ENCODE results near the gene MZB1. TPM values are rescaled to one million over a fixed set of nuclear protein-coding genes. Genes with fewer than 3 reads are reported as not detected.
"Not testable (repeated sequence)": the region's sequence is repeated elsewhere in the genome, so short reads cannot be mapped to it uniquely, and the experiment has no call there.

The MZB1 gene
- polyA plus RNA-seq, 1 donor: 1.3 TPM

DNA sequence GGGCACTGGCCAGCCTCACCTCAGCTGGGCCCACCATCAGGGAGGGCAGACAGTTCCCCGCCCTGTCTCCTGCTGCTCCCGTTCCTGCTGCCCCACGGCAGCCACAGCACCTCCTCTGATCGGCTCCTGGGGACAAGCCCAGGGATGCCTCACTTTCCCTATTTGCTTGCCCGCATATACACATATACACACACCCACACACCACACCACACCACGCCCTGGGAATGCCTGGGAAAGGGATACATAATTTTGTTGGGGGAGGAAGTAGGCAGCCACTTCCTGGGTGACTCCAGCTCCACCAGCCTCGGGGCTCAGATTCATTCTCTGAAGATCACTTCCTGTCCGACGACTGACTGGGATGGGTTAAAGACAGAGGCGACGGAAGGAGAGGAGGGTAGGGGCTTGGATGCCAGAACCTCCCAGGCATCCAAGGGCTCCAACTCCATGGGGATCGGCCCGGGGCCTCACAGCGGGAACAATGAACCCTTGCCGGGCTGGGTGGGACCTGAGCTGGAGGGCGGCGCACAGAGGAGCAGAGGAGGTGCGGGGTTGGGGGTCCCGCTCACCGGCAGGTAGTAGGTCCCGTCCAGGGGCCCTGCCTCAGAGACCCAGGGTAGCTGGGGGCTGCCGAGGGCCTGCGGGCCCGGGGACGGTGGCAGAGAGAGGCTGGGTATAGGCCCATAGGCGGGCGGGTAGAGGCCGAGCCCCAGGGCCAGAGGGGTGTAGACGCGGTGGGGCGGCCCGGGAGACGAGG is 2.0 kb upstream of the MZB1 start:
- DNase-seq: no peak
- Histone ChIP-seq H3K27ac (ENCODE audit: low read length) (no peak overlapping the region), H3K9me3 (ENCODE audit: control insufficient read depth, low read depth, low read length) (peaks cover 6% of the 10 kb centered on the region), H3K27me3 (ENCODE audit: control insufficient read depth, insufficient read depth, low read length) (peaks cover 43% of the 10 kb centered on the region), H3K4me3 (ENCODE audit: low read length) (peak overlapping the region; percentile 6), H3K36me3 (ENCODE audit: control insufficient read depth, insufficient read depth, low read length) (no peaks in the 10 kb centered on the region), H3K4me1 (ENCODE audit: control insufficient read depth, insufficient read depth, low read length) (peaks cover 27% of the 10 kb centered on the region)
- no CpG with 5 or more reads among the region's 33 CpGs for WGBS (ENCODE audit: insufficient coverage, low lambda C conversion rate)

- no peak overlapping the region for H3K27ac ChIP-seq (ENCODE audit: low read length)
- no peak for DNase-seq
- H3K4me3 ChIP-seq (ENCODE audit: low read length): no peak overlapping the region
- WGBS (ENCODE audit: insufficient coverage, low lambda C conversion rate): no CpG with 5 or more reads among the region's 10 CpGs
- peaks cover 29% of the 10 kb centered on the region for H3K4me1 ChIP-seq (ENCODE audit: control insufficient read depth, insufficient read depth, low read length)
- H3K27me3 ChIP-seq (ENCODE audit: control insufficient read depth, insufficient read depth, low read length): peaks cover 40% of the 10 kb centered on the region
- H3K36me3 ChIP-seq (ENCODE audit: control insufficient read depth, insufficient read depth, low read length): no peaks in the 10 kb centered on the region
- H3K9me3 ChIP-seq (ENCODE audit: control insufficient read depth, low read depth, low read length): peaks cover 6% of the 10 kb centered on the region
Measured at GRCh38 chr5:139390639-139391569, 1.2 kb upstream of the MZB1 start.

- H3K9me3 ChIP-seq (ENCODE audit: control insufficient read depth, low read depth, low read length): no peaks in the 10 kb centered on the region
- H3K4me3 ChIP-seq (ENCODE audit: low read length): peak overlapping the region; percentile 30
- no peaks in the 10 kb centered on the region for H3K36me3 ChIP-seq (ENCODE audit: control insufficient read depth, insufficient read depth, low read length)
- H3K27me3 ChIP-seq (ENCODE audit: control insufficient read depth, insufficient read depth, low read length): peaks cover 15% of the 10 kb centered on the region
- no CpG with 5 or more reads among the region's 8 CpGs for WGBS (ENCODE audit: insufficient coverage, low lambda C conversion rate)
- H3K27ac ChIP-seq (ENCODE audit: low read length): no peak overlapping the region
- H3K4me1 ChIP-seq (ENCODE audit: control insufficient read depth, insufficient read depth, low read length): peaks cover 49% of the 10 kb centered on the region
- peak; percentile 74 to 87 for DNase-seq
Measured at GRCh38 chr5:139388198-139388821, 1.4 kb downstream of the MZB1 start.

GRCh38 chr5:139387611-139388197 is 2.0 kb downstream of the MZB1 start:
- no peaks in the 10 kb centered on the region for H3K36me3 ChIP-seq (ENCODE audit: control insufficient read depth, insufficient read depth, low read length)
- H3K4me1 ChIP-seq (ENCODE audit: control insufficient read depth, insufficient read depth, low read length): peaks cover 46% of the 10 kb centered on the region
- H3K27ac ChIP-seq (ENCODE audit: low read length): no peak overlapping the region
- H3K27me3 ChIP-seq (ENCODE audit: control insufficient read depth, insufficient read depth, low read length): peaks cover 8% of the 10 kb centered on the region
- no peaks in the 10 kb centered on the region for H3K9me3 ChIP-seq (ENCODE audit: control insufficient read depth, low read depth, low read length)
- DNase-seq: no peak
- WGBS (ENCODE audit: insufficient coverage, low lambda C conversion rate): no CpG with 5 or more reads among the region's 10 CpGs
- H3K4me3 ChIP-seq (ENCODE audit: low read length): no peak overlapping the region

GRCh38 chr5:139386956-139387355 is 2.8 kb downstream of the MZB1 start:
- DNase-seq; H3K27ac ChIP-seq (ENCODE audit: low read length); H3K36me3 ChIP-seq (ENCODE audit: control insufficient read depth, insufficient read depth, low read length); H3K9me3 ChIP-seq (ENCODE audit: control insufficient read depth, low read depth, low read length); H3K4me3 ChIP-seq (ENCODE audit: low read length); H3K27me3 ChIP-seq (ENCODE audit: control insufficient read depth, insufficient read depth, low read length): not testable (repeated sequence)
- H3K4me1 ChIP-seq (ENCODE audit: control insufficient read depth, insufficient read depth, low read length): peaks cover 50% of the 10 kb centered on the region
- no CpG with 5 or more reads among the region's 10 CpGs for WGBS (ENCODE audit: insufficient coverage, low lambda C conversion rate)

DNA sequence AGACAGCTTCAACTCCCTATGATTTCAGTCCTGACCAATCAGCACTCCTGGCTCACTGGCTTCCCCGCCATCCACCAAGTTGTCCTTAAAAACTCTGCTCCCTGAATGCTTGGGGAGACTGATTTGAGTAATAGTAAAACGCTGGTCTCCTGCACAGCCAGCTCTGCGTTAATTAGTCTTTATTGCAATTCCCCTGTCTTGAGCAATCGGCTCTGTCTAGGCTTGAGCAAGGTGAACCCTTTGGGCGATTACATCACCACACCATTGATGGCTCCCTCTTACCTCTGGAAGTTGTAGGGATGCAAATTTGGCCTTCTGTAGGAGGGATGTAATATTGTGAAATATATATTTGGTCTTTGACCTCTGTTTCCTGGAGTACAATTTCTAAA is 3.7 kb downstream of the MZB1 start:
- peaks cover 56% of the 10 kb centered on the region for H3K4me1 ChIP-seq (ENCODE audit: control insufficient read depth, insufficient read depth, low read length)

GRCh38 chr5:139385061-139386049 is 4.4 kb downstream of the MZB1 start:
- H3K4me1 ChIP-seq (ENCODE audit: control insufficient read depth, insufficient read depth, low read length): peaks cover 61% of the 10 kb centered on the region
- H3K27ac ChIP-seq (ENCODE audit: low read length): no peak overlapping the region
- H3K36me3 ChIP-seq (ENCODE audit: control insufficient read depth, insufficient read depth, low read length): no peaks in the 10 kb centered on the region
- no peaks in the 10 kb centered on the region for H3K27me3 ChIP-seq (ENCODE audit: control insufficient read depth, insufficient read depth, low read length)
- WGBS (ENCODE audit: insufficient coverage, low lambda C conversion rate): no CpG with 5 or more reads among the region's 8 CpGs
- no peaks in the 10 kb centered on the region for H3K9me3 ChIP-seq (ENCODE audit: control insufficient read depth, low read depth, low read length)
- H3K4me3 ChIP-seq (ENCODE audit: low read length): no peak overlapping the region
- DNase-seq: peak in 1 of 2 donors; percentile 72

More for the DNA sequence above, 3.7 kb downstream of the MZB1 start:
- Histone ChIP-seq H3K4me3 (ENCODE audit: low read length) (no peak overlapping the region), H3K36me3 (ENCODE audit: control insufficient read depth, insufficient read depth, low read length) (no peaks in the 10 kb centered on the region), H3K9me3 (ENCODE audit: control insufficient read depth, low read depth, low read length) (no peaks in the 10 kb centered on the region), H3K27ac (ENCODE audit: low read length) (no peak overlapping the region), H3K27me3 (ENCODE audit: control insufficient read depth, insufficient read depth, low read length) (no peaks in the 10 kb centered on the region)
- WGBS (ENCODE audit: insufficient coverage, low lambda C conversion rate): no CpG with 5 or more reads among the region's 5 CpGs
- no peak for DNase-seq

DNA sequence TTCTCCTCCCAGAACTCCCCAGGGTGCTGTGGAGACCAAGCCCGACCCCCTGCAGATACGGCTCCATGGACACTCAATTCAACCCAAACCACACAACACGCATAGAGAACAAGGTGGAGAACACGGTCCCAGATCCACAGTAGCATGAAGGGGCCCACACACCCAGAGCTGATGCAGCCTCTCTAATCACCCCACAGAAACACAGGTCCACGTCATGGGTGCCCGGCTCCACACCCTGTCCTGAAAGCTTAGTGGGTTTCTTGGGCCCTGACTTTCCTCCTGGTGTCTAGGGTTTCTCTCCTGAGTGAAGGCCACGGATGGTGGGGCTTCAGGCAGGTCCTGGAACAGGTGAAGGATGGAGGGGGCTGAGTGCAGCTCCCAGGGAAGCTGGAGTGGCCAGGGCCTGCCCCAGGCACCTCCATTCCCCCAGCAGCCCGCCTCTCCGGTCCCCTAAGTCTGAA is 5.1 kb downstream of the MZB1 start:
- peaks cover 5% of the 10 kb centered on the region for H3K36me3 ChIP-seq (ENCODE audit: control insufficient read depth, insufficient read depth, low read length)
- H3K4me1 ChIP-seq (ENCODE audit: control insufficient read depth, insufficient read depth, low read length): peaks cover 64% of the 10 kb centered on the region
- no peaks in the 10 kb centered on the region for H3K27me3 ChIP-seq (ENCODE audit: control insufficient read depth, insufficient read depth, low read length)
- H3K9me3 ChIP-seq (ENCODE audit: control insufficient read depth, low read depth, low read length): no peaks in the 10 kb centered on the region
- H3K27ac ChIP-seq (ENCODE audit: low read length): no peak overlapping the region
- no CpG with 5 or more reads among the region's 9 CpGs for WGBS (ENCODE audit: insufficient coverage, low lambda C conversion rate)
- H3K4me3 ChIP-seq (ENCODE audit: low read length): no peak overlapping the region
- no peak for DNase-seq

DNA sequence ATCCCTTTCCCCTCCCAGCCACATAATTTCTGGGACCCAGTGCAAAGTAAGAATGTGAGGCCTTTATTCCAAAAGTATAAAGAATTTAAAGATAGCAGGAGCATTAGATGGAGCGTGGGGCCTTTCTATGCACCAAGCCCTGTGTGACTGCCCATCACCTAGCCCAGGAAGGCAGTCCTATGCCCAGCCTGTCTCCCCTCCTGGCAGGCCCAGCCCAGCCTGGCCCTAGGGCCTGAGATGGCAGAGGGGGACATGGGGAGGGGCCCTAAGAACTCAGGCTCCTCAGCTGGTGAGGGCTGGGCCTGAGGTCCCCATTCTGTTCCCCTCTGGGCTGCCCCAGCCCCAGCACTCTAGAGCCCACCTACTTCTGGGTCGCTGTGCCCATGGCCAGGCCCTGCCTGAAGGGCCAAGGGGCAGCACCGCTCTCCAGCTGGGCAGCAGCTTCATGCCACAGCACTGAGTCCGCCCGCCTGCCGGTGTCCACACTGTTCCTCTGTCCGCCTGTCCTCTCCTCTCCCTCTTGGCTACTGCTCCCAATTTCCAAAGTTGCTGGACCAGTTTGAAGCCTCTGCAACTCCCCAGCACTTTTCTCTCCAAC is 5.6 kb downstream of the MZB1 start:
- WGBS (ENCODE audit: insufficient coverage, low lambda C conversion rate): no CpG with 5 or more reads among the region's 7 CpGs
- Histone ChIP-seq H3K27ac (ENCODE audit: low read length) (peak overlapping the region; percentile 37), H3K9me3 (ENCODE audit: control insufficient read depth, low read depth, low read length) (no peaks in the 10 kb centered on the region), H3K36me3 (ENCODE audit: control insufficient read depth, insufficient read depth, low read length) (peaks cover 10% of the 10 kb centered on the region), H3K27me3 (ENCODE audit: control insufficient read depth, insufficient read depth, low read length) (no peaks in the 10 kb centered on the region), H3K4me1 (ENCODE audit: control insufficient read depth, insufficient read depth, low read length) (peaks cover 68% of the 10 kb centered on the region), H3K4me3 (ENCODE audit: low read length) (no peak overlapping the region)
- DNase-seq: no peak

Measured in large intestine (tissue), 3 donors.